ENCODE measurements around the gene KRT84.

- TF ChIP-seq CTCF (conservative IDR thresholded peaks at IDR 0.05 in 1 of 2, IDR thresholded peaks at IDR 0.05 in 1 of 2; ENCODE audit: extremely low read depth in 1 of 2, insufficient read depth in 1 of 2, low read depth in 1 of 2, low read length in 2 of 2) (no peak), EZH2 (IDR thresholded peaks at IDR 0.05; ENCODE audit: borderline replicate concordance, low read length) (no peak)
Measured at GRCh38 chr12:52331039-52331438, 54.4 kb downstream of the KRT84 start.
